B cell (primary cell): ENCODE measurements around the gene GNS. TPM values are rescaled to one million over a fixed set of nuclear protein-coding genes. Genes with fewer than 3 reads are reported as not detected.

Source experiments
- ATAC-seq: fragments of 200-7000 bp; cut with Tn5 transposase; one replicate; pipeline ENCODE4 v1.10.0; 2021; ENCODE audit warnings: low read depth, mild to moderate bottlenecking, moderate number of reproducible peaks, moderate library complexity
- CTCF ChIA-PET: fragments of 350-600 bp; sonication (Branson Sonifier 250); formaldehyde crosslinking; loops from one replicate; lab custom pipeline; 2021; ENCODE audit warnings: antibody characterized with exemption, inconsistent platforms; lab: Charles Lee
- POLR2A ChIA-PET: fragments of 350-600 bp; sonication (Branson Sonifier 250); formaldehyde crosslinking; loops from one replicate; lab custom pipeline; 2021; ENCODE audit warnings: antibody characterized with exemption; lab: Charles Lee
- DNase-seq: peaks from one replicate; pipeline ENCODE4 v3.0.0; 2013
- H2AFZ ChIP-seq: 2 replicates; pipeline ENCODE4 v1.6.1; 2012; ENCODE audit warnings: mild to moderate bottlenecking, low read depth, low read length; ENCODE audit not compliant: insufficient read depth, poor library complexity, severe bottlenecking
- H3K27ac ChIP-seq, 2 donors: 1 replicate in 1 of 2; 2 replicates in 1 of 2; pipeline ENCODE4 v1.5.1; 2012 to 2013; ENCODE audit warnings: low read length in 2 of 2, mild to moderate bottlenecking in 2 of 2, moderate library complexity in 1 of 2
- H3K27me3 ChIP-seq, 4 experiments: fragments of 200-600 bp in 1 of 4; sonication (generic) in 1 of 4; replicated peaks in 1 of 4; 1 replicate in 2 of 4; 2 replicates in 2 of 4; pipeline versions ENCODE4 v1.6.1 to v1.7.0; 2013 to 2016; ENCODE audit warnings: low read length in 3 of 4, mild to moderate bottlenecking in 2 of 4, mixed read lengths in 1 of 4, moderate library complexity in 1 of 4; ENCODE audit not compliant: insufficient read depth in 4 of 4, control insufficient read depth in 3 of 4; ENCODE audit errors: control extremely low read depth in 1 of 4
- H3K36me3 ChIP-seq, 2 experiments: replicated peaks in 1 of 2; 1 replicate in 1 of 2; 2 replicates in 1 of 2; pipeline versions ENCODE4 v1.6.1 to v1.7.1; 2013; ENCODE audit warnings: low read length in 1 of 2; ENCODE audit not compliant: insufficient read depth in 2 of 2, control insufficient read depth in 1 of 2; ENCODE audit errors: control extremely low read depth in 1 of 2, extremely low read depth in 1 of 2
- H3K4me1 ChIP-seq, 2 donors: fragments of 200-600 bp in 1 of 2; sonication (generic) in 1 of 2; 1 replicate in 1 of 2; 2 replicates in 1 of 2; pipeline versions ENCODE4 v1.5.1 to v1.6.1; 2013 to 2017; ENCODE audit warnings: low read length in 2 of 2; ENCODE audit not compliant: control insufficient read depth in 2 of 2, insufficient read depth in 2 of 2
- H3K4me2 ChIP-seq: replicated peaks from 2 replicates; pipeline ENCODE3; 2012; ENCODE audit warnings: mild to moderate bottlenecking, low read depth, low read length; ENCODE audit not compliant: poor library complexity, severe bottlenecking
- H3K4me3 ChIP-seq, 5 experiments: fragments of 200-600 bp in 1 of 5; sonication (generic) in 1 of 5; 1 replicate in 3 of 5; 2 replicates in 2 of 5; pipeline versions ENCODE4 v1.5.1 to v1.7.0; 2011 to 2016; ENCODE audit warnings: low read length in 4 of 5, mild to moderate bottlenecking in 4 of 5, low read depth in 2 of 5, control low read depth in 1 of 5, moderate library complexity in 1 of 5; ENCODE audit not compliant: insufficient read depth in 1 of 5; ENCODE audit errors: control extremely low read depth in 1 of 5, extremely low read depth in 1 of 5
- H3K79me2 ChIP-seq: fragments of 200-600 bp; sonication (generic); one replicate; pipeline ENCODE4 v1.6.0; 2016; ENCODE audit warnings: low read length; ENCODE audit not compliant: control insufficient read depth, insufficient read depth
- H3K9ac ChIP-seq: fragments of 200-600 bp; sonication (generic); 2 replicates; pipeline ENCODE4 v1.6.1; 2017; ENCODE audit warnings: mild to moderate bottlenecking, low read length, moderate library complexity
- H3K9me3 ChIP-seq, 3 donors: one replicate each; pipeline versions ENCODE4 v1.6.1 to v1.7.1; 2013; ENCODE audit warnings: low read length in 2 of 3; ENCODE audit not compliant: control insufficient read depth in 2 of 3, insufficient read depth in 1 of 3; ENCODE audit errors: control extremely low read depth in 1 of 3
- H4K20me1 ChIP-seq: 2 replicates; pipeline ENCODE4 v1.6.0; 2012; ENCODE audit warnings: mild to moderate bottlenecking, low read length; ENCODE audit not compliant: insufficient read depth, control insufficient read depth, poor library complexity, severe bottlenecking
- H3K27ac Mint-ChIP-seq: one replicate; pipeline ENCODE4 v1.8.0; 2021; ENCODE audit warnings: mixed read lengths
- H3K27me3 Mint-ChIP-seq: one replicate; pipeline ENCODE4 v1.8.0; 2021; ENCODE audit warnings: mixed read lengths
- H3K4me1 Mint-ChIP-seq: one replicate; pipeline ENCODE4 v1.8.0; 2021; ENCODE audit warnings: mixed read lengths
- H3K4me3 Mint-ChIP-seq: one replicate; pipeline ENCODE4 v1.8.0; 2021; ENCODE audit warnings: mixed read lengths
- H3K9me3 Mint-ChIP-seq: one replicate; pipeline ENCODE4 v1.8.0; 2022; ENCODE audit warnings: mixed read lengths; ENCODE audit not compliant: insufficient read depth
- CTCF ChIP-seq: fragments of 200-600 bp; IDR thresholded peaks from one replicate; pipeline ENCODE4 v1.8.0; 2022; ENCODE audit warnings: antibody characterized with exemption, mild to moderate bottlenecking
- EZH2 ChIP-seq: IDR thresholded peaks from 2 replicates; pipeline ENCODE4 v1.6.1; 2012; ENCODE audit warnings: borderline replicate concordance, low read depth, mild to moderate bottlenecking, moderate library complexity, low read length; ENCODE audit not compliant: insufficient read depth, poor library complexity, severe bottlenecking
- WGBS: methylation state at CpG from one replicate; pipeline ENCODE4 v1.1.5; 2013; ENCODE audit warnings: missing lambda C conversion rate; ENCODE audit not compliant: insufficient coverage; 5-methylcytosine and 5-hydroxymethylcytosine counted together
- intact Hi-C: fragments of 100-400 bp; cut with micrococcal nuclease; formaldehyde crosslinking; loops from one replicate; pipeline ENCODE4 v1.10.0; 2022
- polyA plus RNA-seq: library from polyadenylated mRNA; depleted of rRNA; stranded (reverse); fragments of >200 nt; gene quantifications from 2 replicates; pipeline ENCODE4 v1.2.3, GENCODE V29; 2012
- total RNA-seq, 2 donors: library from RNA; stranded (reverse); fragments of 120-200 nt in 1 of 2; gene quantifications; 1 replicate in 1 of 2; 2 replicates in 1 of 2; pipeline versions ENCODE4 v1.2.3 to v1.2.4, GENCODE V29; 2013 to 2022

The GNS gene
- total and polyA plus RNA-seq, 2 donors (not counting 1 experiment from before 2014, with no cell fraction given), result 7.0 to 26.7 TPM

- DNase-seq (no peak), ATAC-seq (no peak)
- no peak overlapping the region for H3K4me3 ChIP-seq
- H3K27me3 ChIP-seq, result no peaks in the 10 kb centered on the region
- H3K9me3 ChIP-seq, result no peaks in the 10 kb centered on the region
- Mint-ChIP-seq H3K27ac (no peak overlapping the region), H3K4me3 (no peak overlapping the region), H3K9me3 (no peaks in the 10 kb centered on the region), H3K27me3 (no peaks in the 10 kb centered on the region), H3K4me1 (peaks cover 15% of the 10 kb centered on the region)
- intact Hi-C loops, result no loop called here
- H4K20me1 ChIP-seq, result no peaks in the 10 kb centered on the region
- H3K9ac ChIP-seq, result no peak overlapping the region
- TF ChIP-seq CTCF (no peak), EZH2 (no peak)
- peaks cover 0 to 34% of the 10 kb centered on the region in 2 experiments for H3K36me3 ChIP-seq
- H3K27ac ChIP-seq, result no peak overlapping the region
- ChIA-PET POLR2A (no interaction called here), CTCF (interaction anchor here (0.9 to 1.2 kb wide), 2 partner anchors 62 to 184 kb away, joined by 4 to 6 read pairs; no protein-coding TSS in a partner anchor)
- H2AFZ ChIP-seq, result no peak overlapping the region
- H3K79me2 ChIP-seq, result no peaks in the 10 kb centered on the region
- peaks cover 10 to 13% of the 10 kb centered on the region in 2 donors for H3K4me1 ChIP-seq
- H3K4me2 ChIP-seq, result no peak overlapping the region
- 100% methylated on average over 4 of the region's 4 CpGs for WGBS
Observed at GRCh38 chr12:64733857-64734256, 25.3 kb downstream of the GNS start.

GRCh38 chr12:64731683-64732082, 27.5 kb downstream of the GNS start:
- H3K4me1 Mint-ChIP-seq, result peaks cover 15% of the 10 kb centered on the region
- 100% methylated on average over 2 of the region's 4 CpGs for WGBS
- peaks cover 0 to 21% of the 10 kb centered on the region in 2 experiments for H3K36me3 ChIP-seq
- peaks cover 10 to 13% of the 10 kb centered on the region in 2 donors for H3K4me1 ChIP-seq
- H4K20me1 ChIP-seq, result no peaks in the 10 kb centered on the region
- no peaks in the 10 kb centered on the region for H3K79me2 ChIP-seq
- no peak overlapping the region for H3K27ac Mint-ChIP-seq
- H3K4me3 ChIP-seq, result no peak overlapping the region
- POLR2A ChIA-PET, result no interaction called here
- no peak overlapping the region for H3K4me2 ChIP-seq
- TF ChIP-seq EZH2 (no peak), CTCF (no peak)
- ATAC-seq (no peak), DNase-seq (no peak)
- H3K9me3 ChIP-seq, result no peaks in the 10 kb centered on the region
- no peaks in the 10 kb centered on the region for H3K27me3 ChIP-seq
- intact Hi-C loops, result no loop called here
- no peaks in the 10 kb centered on the region for H3K27me3 Mint-ChIP-seq
- no peak overlapping the region for H3K27ac ChIP-seq
- H3K4me3 Mint-ChIP-seq, result no peak overlapping the region
- CTCF ChIA-PET, result no interaction called here
- no peak overlapping the region for H2AFZ ChIP-seq
- H3K9ac ChIP-seq, result no peak overlapping the region
- no peaks in the 10 kb centered on the region for H3K9me3 Mint-ChIP-seq
